HG02970 (cell line): ENCODE data around the gene BLID.

ENCODE experiments used
- ATAC-seq: cut with Tn5 transposase; IDR thresholded peaks from one replicate; pipeline ENCODE4 v1.9.1; 2021; ENCODE audit warnings: mild to moderate bottlenecking, moderate library complexity, moderate number of reproducible peaks; ENCODE audit not compliant: unreplicated experiment, low FRiP score

The BLID gene, protein sequence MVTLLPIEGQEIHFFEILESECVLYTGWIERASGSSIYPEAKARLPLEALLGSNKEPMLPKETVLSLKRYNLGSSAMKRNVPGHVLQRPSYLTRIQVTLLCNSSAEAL

GRCh38 chr11:122115524-122116379, at the start of gene BLID:
TSS of gene BLID (minus strand) at chr11:122116215. CDS start at chr11:122115922, 293 bp downstream.
- ATAC-seq, result no peak

GRCh38 chr11:122163053-122163819, 47.2 kb upstream of the BLID start:
- ATAC-seq, result no peak

- no peak for ATAC-seq
Measured at GRCh38 chr11:122162095-122162494, 46.1 kb upstream of the BLID start.

DNA sequence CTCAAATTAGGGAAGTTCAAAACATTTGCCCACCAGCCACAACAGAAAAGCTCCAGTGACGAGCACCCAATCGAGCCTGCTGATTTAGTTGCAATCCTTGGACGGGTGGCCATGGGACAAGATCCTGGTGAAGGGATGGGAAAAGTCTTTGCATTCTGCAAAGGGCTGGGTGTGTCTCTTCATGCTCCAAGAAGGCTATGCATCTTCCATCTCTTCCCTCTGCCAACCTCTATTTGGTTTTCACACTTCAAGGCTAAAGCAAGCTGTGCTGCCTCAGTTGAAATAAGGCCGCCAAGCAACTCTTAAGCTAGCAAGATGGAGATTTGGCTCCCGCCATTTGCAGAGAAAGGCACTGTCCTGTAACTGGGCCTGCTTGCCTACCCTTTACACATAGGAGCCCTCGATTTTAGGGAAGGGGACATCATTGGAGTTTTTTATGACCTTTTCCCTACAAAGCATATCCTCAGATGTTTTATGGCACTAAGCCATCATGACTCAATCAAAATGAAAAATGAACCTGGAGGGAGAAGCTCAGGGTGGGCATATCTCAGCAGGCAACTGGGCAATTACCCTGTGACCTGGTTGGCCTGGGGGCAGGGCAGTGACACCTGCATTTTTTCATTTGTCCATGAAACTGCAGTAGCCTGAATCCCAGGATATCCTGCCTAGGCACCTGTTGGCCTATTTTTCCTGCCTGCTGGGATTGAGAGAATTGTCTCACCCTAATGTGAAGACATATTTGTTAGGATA, 45.0 kb upstream of the BLID start:
- no peak for ATAC-seq

GRCh38 chr11:122159861-122160260, 43.8 kb upstream of the BLID start:
- no peak for ATAC-seq

- ATAC-seq, result no peak
Measured at GRCh38 chr11:122159173-122159721, 43.2 kb upstream of the BLID start.

DNA sequence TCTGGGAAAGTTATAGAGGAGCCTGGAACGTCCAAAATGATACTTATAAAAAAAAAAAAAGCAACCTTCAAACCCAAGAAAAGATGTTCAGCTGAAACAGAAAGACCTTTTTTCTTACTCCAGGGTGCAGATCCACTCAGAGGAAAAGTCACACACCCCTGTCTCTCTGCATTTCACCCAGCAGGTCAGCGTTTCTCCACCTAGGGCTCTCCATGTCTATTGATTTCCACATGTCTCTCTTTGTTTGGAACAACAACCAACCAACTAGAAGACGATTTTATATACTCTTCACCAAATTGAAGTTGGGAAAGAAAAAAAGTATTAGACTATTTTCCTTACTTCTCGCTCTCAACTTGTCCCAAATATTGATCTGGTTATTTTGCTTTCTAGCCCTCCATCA, 42.2 kb upstream of the BLID start:
- ATAC-seq, result no peak

DNA sequence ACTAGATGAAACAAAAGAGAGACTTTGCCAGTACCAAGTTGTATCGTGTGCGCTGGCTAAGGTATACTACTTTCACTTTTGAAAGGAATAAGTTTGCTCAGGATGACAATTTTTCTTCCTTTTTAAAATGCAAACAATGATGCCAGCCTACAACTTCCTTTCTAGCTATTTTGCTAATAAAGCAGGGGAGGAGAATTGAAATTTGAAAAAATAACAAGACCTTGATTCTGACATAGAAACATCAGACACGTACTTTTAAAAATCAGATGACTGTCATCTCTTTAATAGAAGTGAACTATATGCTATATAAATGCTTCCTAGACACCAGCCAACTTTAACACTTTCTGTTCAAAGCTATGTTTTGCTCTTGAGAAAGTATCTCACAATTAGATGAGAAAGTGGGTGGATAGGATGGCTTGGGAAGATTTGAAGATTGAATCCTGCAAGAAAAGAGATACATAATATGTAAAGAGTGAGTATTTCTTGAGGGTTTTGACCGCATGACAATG, 41.7 kb upstream of the BLID start:
- ATAC-seq, result no peak

- ATAC-seq, result no peak
Measured at GRCh38 chr11:122156940-122157382, 40.9 kb upstream of the BLID start.

DNA sequence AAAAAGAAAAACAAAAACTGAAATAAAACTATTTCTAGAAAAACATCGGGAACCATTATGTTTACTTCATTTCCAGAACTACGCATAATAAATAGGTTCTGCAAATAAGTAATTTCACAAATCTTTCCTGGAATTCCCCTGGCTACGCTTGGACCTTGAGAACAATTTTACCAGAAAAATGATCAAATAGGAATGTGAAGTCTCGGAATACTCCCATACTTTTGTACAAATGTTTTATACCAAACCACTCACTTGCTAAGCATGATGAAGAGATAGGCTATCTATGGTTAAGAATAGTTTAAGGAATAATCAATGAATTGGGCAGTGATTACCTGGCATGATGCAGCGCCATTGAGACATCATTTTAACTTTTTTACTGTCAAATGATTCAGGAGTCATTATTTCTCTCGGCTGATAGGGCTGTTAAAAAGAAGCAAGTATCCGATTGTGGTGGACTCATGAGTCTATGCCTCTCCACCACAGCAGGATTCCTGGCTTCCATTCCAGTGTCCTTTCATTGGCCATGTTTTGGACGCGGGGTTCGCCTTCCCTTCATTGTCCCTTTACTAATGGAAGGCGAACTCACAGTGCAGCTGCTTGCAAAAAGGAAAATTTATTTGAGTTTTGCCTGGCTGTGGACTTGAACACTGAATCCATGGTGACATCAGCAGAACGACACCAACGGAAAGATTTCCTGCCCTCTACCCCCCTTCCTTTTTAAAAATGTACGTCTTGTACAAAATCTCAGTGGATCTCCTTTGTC, 39.9 kb upstream of the BLID start:
- no peak for ATAC-seq

DNA sequence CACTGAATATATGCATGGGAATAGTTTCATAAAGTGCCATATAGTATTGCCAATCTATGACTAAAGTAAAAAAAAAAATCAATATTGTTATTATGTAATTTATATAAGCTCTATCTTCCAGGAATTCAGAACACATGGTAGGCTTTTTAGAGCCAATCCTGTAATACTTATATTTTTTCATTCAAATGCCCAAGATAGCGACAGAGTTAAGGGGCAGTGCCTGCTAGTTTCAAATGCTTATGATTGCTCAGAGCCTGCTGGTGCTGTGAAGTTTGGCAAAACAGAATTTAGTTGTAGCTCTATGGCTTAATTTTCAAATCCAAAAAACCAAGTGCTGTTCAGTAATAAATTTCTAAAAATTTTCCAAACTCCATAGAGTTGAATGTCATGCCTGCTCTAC, 39.0 kb upstream of the BLID start:
- no peak for ATAC-seq

DNA sequence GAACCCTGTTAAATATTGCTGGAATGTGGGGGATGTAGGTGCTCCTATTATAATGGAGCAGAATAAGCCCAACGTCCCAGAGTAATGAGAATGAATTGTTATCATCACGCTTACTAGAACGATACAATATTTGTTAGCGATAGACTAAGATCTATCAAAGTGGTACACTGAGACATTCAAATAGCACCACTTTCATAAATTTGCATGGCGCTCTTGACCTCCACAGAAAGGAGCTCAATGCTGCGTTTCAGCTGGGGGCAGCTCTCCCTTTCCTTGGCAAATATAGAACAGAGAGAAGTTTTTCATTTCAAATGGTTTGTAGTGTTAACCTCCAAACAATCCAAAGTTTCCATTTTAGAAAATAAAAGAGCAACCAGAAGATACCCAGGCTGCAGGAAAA, 38.2 kb upstream of the BLID start:
- no peak for ATAC-seq

GRCh38 chr11:122153746-122154145, 37.7 kb upstream of the BLID start:
- no peak for ATAC-seq

- no peak for ATAC-seq
Measured at GRCh38 chr11:122150216-122151124, 34.5 kb upstream of the BLID start.

DNA sequence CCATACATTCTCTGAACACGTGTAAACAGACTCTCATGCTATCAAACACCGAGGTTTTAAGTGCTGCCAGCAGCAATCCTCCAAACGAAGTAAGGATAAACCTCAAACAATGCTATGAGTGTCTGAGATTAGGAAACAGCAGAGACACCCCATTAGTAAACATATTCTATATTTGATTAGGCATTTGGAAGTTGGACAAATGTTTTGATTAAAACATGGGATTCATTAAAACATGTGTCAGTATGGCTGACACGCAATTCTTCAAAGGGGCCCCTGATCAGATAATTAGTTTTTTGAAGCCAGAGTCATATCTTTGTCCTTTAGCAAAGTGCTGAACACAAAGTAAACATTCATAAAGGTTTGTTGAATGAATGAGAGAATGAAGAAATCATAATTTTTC, 33.2 kb upstream of the BLID start:
- no peak for ATAC-seq

DNA sequence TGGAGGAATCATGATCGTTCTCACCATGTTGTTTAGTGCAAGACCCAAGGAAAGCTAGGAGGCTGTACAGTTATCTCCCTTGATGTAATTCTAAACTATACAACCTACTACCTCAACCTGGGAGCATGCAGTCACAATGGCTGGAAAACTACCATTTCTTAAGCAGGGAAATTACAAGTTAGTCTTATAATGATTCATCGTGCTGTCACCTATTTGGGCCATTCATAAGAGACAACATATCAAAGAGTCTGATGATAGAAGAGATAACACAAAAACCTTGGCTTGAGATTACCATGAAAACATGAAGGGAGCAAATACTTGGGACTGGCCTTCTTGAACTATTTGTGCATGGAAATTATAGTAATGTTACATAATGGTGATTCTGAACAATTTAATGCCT, 30.5 kb upstream of the BLID start:
- ATAC-seq, result no peak

GRCh38 chr11:122145715-122146274, 29.8 kb upstream of the BLID start:
- ATAC-seq, result no peak

- no peak for ATAC-seq
Measured at GRCh38 chr11:122144752-122145151, 28.7 kb upstream of the BLID start.
